Heart right ventricle (tissue), 16 donors: ENCODE results near the gene DESI2. TPM values are rescaled to one million over a fixed set of nuclear protein-coding genes. Genes with fewer than 3 reads are reported as not detected.

Source experiments
- ATAC-seq, 8 donors: fragments of 200-7000 bp; cut with Tn5 transposase; one replicate each; pipeline ENCODE4 v1.9.1; 2020; ENCODE audit warnings: mild to moderate bottlenecking in 8 of 8, moderate library complexity in 8 of 8, moderate number of reproducible peaks in 1 of 8
- DNase-seq, 2 donors: peaks; one replicate each; pipeline ENCODE4 v3.0.0-alpha.2; 2020
- H3K27ac ChIP-seq, 10 donors: fragments of 200-600 bp; sonication (generic) in 2 of 10; one replicate each; pipeline versions ENCODE4 v1.5.0 to v1.8.0; 2020 to 2022; ENCODE audit warnings: mild to moderate bottlenecking in 3 of 10
- H3K27me3 ChIP-seq, 7 donors: fragments of 200-600 bp; one replicate each; pipeline ENCODE4 v1.8.0; 2021 to 2022; ENCODE audit warnings: mild to moderate bottlenecking in 2 of 7
- H3K36me3 ChIP-seq, 9 donors: fragments of 200-600 bp; sonication (generic) in 1 of 9; one replicate each; pipeline versions ENCODE4 v1.5.0 to v1.8.0; 2020 to 2022; ENCODE audit warnings: mild to moderate bottlenecking in 2 of 9
- H3K4me1 ChIP-seq, 9 donors: fragments of 200-600 bp; sonication (generic) in 1 of 9; one replicate each; pipeline versions ENCODE4 v1.5.0 to v1.8.0; 2020 to 2022; ENCODE audit warnings: mild to moderate bottlenecking in 4 of 9
- H3K4me3 ChIP-seq, 10 donors: fragments of 200-600 bp; sonication (generic) in 2 of 10; one replicate each; pipeline versions ENCODE4 v1.5.0 to v1.8.0; 2020 to 2022; ENCODE audit warnings: mild to moderate bottlenecking in 7 of 10, moderate library complexity in 2 of 10
- H3K9me3 ChIP-seq, 11 donors: fragments of 200-600 bp in 10 of 11; sonication (generic) in 2 of 11; one replicate each; pipeline versions ENCODE4 v1.5.0 to v1.8.0; 2013 to 2022; ENCODE audit warnings: mild to moderate bottlenecking in 2 of 11, control low read depth in 1 of 11, moderate library complexity in 1 of 11
- WGBS, 2 donors: extraction: QIAGEN DNeasy Blood & Tissue Kit; methylation state at CpG; one replicate each; pipeline ENCODE4 v1.1.7; 2013; ENCODE audit warnings: inconsistent platforms in 1 of 2; 5-methylcytosine and 5-hydroxymethylcytosine counted together
- intact Hi-C, 10 donors: fragments of 100-400 bp; cut with DNase I; formaldehyde crosslinking; loops; one replicate each; pipeline versions ENCODE4 v1.11.1 to v1.14.2; 2022
- polyA plus RNA-seq, 2 donors: library from polyadenylated mRNA; stranded (reverse); fragments of 200-250 nt; gene quantifications; one replicate each; pipeline ENCODE4 v1.2.3, GENCODE V29; 2013
- total RNA-seq, 10 donors: library from RNA; stranded (reverse); fragmentation: NEBNext Ultra II Directional in 3 of 10; extraction: Animal tissue kit (Norgen Biotek cat#: 25700) in 3 of 10; gene quantifications; one replicate each; pipeline versions ENCODE4 v1.2.1 to v1.2.4, GENCODE V29; 2021 to 2023
- TF ChIP-seq, protein P1 (sequence below), 9 donors: fragments of 200-600 bp; sonication (generic) in 2 of 9; IDR thresholded peaks; one replicate each; pipeline versions ENCODE4 v1.5.0 to v1.8.0; 2021 to 2022; ENCODE audit warnings: antibody characterized with exemption in 9 of 9, mild to moderate bottlenecking in 5 of 9, moderate library complexity in 1 of 9
- donor health status: Arrhythmogenic right ventricular cardiomyopathy.
- donor health status: ischemic (EF 13 %, LVEDD 7.1; RV severe dilation, severe dysfunction).
- donor health status: healthy with polysubstance abuse.
- donor health status: DM: no; HTN: yes; CAD: no.
- donor health status: DM: no; HTN: no; CAD: no.
- donor health status: ischemic (EF 25% LVEDD 6.9; RV normal size, moderate dysfunction).
- donor health status: ischemic (EF 25% LVEDD 5.7; RV mildly dilated, moderate dysfunction).
- donor health status: healthy.
- donor health status: DM: yes; HTN: yes; CAD: no.
- donor health status: Ischemic cardiomyopathy.
- donor health status: ischemic (EF 35%, LVEDD 5.7; RV mildly dilated, moderate dysfunction).
- donor health status: nonischemic (EF 11% LVEDD 7.7; RV severe dilation, severe dysfunction).
- donor health status: DM: yes; HTN: yes; CAD: no.
- donor health status: PGD.
- donor health status: ischemic (EF 29% LVEDD 5.4; RV normal size, mild dysfunction).
- donor health status: nonischemic (EF 23%, LVEDD 6.1; RV moderate dilation, normal function).

DESI2 gene
- total and polyA plus RNA-seq, 12 donors, result 11.7 to 24.0 (median 20.5) TPM

DNA sequence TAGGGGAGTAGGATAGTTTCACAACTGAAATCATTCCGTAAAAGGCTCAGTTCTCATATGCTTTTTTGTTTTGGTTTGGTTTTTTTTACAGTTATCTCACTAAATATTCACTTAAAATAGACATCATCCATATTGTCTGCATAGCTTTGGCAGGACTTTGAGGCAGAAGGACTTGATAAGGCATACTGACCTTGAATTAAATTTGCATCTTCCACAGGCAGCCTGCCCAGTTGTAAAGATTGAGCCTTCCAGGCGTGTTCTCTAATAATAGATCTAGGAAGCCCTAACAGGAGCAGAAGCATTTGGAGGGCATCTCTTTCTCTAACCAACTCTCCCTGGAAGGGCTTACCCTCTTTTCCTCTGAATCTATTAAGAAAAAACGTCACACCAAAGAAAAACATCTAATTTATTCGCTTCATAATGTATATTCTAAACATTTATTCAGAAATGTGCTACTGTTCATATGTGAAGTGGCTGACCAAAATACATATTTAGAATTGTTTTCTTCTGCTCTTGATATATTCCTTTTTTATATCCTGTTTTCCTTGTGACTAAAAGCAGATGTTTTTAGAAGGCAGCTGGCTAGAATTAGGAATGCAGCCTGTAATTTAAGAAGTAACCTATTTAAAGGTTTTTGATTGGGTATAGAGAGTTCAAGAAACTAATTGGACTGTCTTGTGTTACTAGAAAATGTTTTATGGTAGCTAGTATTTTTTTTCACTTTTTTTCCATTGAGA is 20.2 kb downstream of the DESI2 start:
- Histone ChIP-seq H3K4me1 (peaks cover 0 to 56% (median 30%) of the 10 kb centered on the region in 9 donors), H3K4me3 (peak overlapping the region in 4 of 10 donors; percentile 1 to 14 (median 6)), H3K27ac (peak overlapping the region; percentile 26 to 87 (median 72)), H3K36me3 (peaks cover 0 to 10% (median 0%) of the 10 kb centered on the region in 9 donors), H3K27me3 (no peaks in the 10 kb centered on the region), H3K9me3 (no peaks in the 10 kb centered on the region)
- intact Hi-C loops, result no loop called here
- 13 to 18% methylated on average over 4 of the region's 4 CpGs for WGBS, 2 donors
- ATAC-seq, result peak; percentile 86 to 97 (median 94)
- peak in 1 of 2 donors; percentile 74 for DNase-seq
- TF ChIP-seq, protein P1, sequence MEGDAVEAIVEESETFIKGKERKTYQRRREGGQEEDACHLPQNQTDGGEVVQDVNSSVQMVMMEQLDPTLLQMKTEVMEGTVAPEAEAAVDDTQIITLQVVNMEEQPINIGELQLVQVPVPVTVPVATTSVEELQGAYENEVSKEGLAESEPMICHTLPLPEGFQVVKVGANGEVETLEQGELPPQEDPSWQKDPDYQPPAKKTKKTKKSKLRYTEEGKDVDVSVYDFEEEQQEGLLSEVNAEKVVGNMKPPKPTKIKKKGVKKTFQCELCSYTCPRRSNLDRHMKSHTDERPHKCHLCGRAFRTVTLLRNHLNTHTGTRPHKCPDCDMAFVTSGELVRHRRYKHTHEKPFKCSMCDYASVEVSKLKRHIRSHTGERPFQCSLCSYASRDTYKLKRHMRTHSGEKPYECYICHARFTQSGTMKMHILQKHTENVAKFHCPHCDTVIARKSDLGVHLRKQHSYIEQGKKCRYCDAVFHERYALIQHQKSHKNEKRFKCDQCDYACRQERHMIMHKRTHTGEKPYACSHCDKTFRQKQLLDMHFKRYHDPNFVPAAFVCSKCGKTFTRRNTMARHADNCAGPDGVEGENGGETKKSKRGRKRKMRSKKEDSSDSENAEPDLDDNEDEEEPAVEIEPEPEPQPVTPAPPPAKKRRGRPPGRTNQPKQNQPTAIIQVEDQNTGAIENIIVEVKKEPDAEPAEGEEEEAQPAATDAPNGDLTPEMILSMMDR (IDR thresholded peaks at IDR 0.05), result no peak

DNA sequence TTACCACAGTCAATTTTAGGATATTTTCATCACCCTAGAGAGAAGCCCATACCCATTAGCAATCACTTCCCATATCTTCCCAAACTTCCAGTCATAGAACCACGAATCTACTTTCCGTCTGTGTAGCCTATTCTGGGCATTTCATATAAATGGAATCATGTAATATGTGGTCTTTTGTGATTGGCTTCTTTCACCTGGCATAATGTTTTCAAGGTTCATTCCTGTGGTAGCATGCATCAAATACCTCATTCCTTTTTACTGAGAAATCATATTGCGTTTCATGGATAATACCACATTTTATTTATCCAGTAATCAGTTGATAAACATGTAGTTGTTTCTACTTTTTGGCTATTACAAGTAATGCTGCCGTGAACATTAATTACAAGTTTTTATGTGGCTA is 21.5 kb downstream of the DESI2 start:
- 60 to 69% methylated on average over 4 of the region's 4 CpGs for WGBS, 2 donors

DNA sequence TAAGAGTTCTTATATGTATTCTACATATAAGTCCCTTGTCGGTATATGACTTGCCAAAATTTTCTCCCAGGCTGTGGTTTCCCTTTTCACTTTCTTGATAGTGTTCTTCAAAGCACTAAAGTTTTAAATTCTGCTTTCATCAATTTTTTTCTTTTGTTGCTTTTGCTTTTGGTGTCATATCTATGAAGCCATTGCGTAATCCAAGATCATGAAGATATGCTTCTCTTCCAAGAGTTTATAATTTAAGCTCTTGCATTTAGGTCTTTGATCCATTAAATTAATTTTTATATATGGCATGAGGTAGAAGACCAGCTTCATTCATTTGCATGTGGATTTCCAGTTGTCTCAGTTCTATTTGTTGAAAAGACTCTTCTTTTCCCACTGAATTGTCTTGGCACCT is 22.2 kb downstream of the DESI2 start:
- ATAC-seq, result no peak
- peaks cover 0 to 7% (median 0%) of the 10 kb centered on the region in 9 donors for H3K36me3 ChIP-seq
- no peaks in the 10 kb centered on the region for H3K9me3 ChIP-seq
- peak overlapping the region in 2 of 10 donors; percentile 82 to 83 for H3K27ac ChIP-seq
- no peak for DNase-seq
- H3K27me3 ChIP-seq, result no peaks in the 10 kb centered on the region
- intact Hi-C loops, result no loop called here
- TF ChIP-seq, protein P1 (IDR thresholded peaks at IDR 0.05), result no peak
- H3K4me3 ChIP-seq, result no peak overlapping the region
- WGBS, 2 donors, result 94 to 96% methylated on average over 2 of the region's 2 CpGs
- H3K4me1 ChIP-seq, result peaks cover 0 to 75% (median 37%) of the 10 kb centered on the region in 9 donors

More for the DNA sequence above, 21.5 kb downstream of the DESI2 start:
- Histone ChIP-seq H3K9me3 (no peaks in the 10 kb centered on the region), H3K4me3 (no peak overlapping the region), H3K27ac (peak overlapping the region in 5 of 10 donors; percentile 61 to 83 (median 81)), H3K4me1 (peaks cover 0 to 69% (median 34%) of the 10 kb centered on the region in 9 donors), H3K36me3 (peaks cover 0 to 14% (median 0%) of the 10 kb centered on the region in 9 donors), H3K27me3 (no peaks in the 10 kb centered on the region)
- intact Hi-C loops, result no loop called here
- no peak for DNase-seq
- TF ChIP-seq, protein P1 (IDR thresholded peaks at IDR 0.05), result no peak
- ATAC-seq, result no peak

DNA sequence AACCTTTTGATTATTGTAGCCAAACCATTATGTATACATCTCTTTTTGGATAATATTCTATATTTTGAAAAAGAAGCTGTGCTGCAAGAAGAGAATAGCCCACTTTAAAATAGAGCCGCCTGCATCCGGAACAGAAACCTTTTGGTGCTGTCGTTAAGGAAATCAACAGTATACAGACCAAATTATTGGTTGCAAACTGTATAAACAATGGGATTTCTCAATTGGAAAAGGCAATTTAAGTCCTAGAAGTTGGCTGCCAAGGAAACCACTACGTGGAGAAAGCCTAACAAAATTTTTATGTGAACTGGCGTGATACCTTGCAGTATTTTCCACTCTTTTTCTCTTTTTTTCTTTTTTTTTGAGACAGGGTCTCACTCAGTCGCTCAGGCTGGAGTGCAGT is 25.8 kb downstream of the DESI2 start:
- WGBS, 2 donors, result 61 to 68% methylated on average over 6 of the region's 6 CpGs
- ATAC-seq (peak in 2 of 8 donors; percentile 37 to 49), DNase-seq (no peak)
- Histone ChIP-seq H3K9me3 (no peaks in the 10 kb centered on the region), H3K27me3 (no peaks in the 10 kb centered on the region), H3K4me1 (peaks cover 0 to 68% (median 30%) of the 10 kb centered on the region in 9 donors), H3K27ac (peak overlapping the region in 1 of 10 donors; percentile 24), H3K4me3 (no peak overlapping the region), H3K36me3 (peaks cover 0 to 16% (median 0%) of the 10 kb centered on the region in 9 donors)
- intact Hi-C loops, result no loop called here
- TF ChIP-seq, protein P1 (IDR thresholded peaks at IDR 0.05), result no peak
